Nephron (organoid): ENCODE data around the gene PSMB7.

Experiments used
- H3K27ac Mint-ChIP-seq, 3 experiments: 2 replicates each; pipeline ENCODE4 v1.8.0; 2020; ENCODE audit warnings: mixed read lengths in 3 of 3, mild to moderate bottlenecking in 2 of 3, moderate library complexity in 1 of 3
- H3K27me3 Mint-ChIP-seq: 2 replicates; pipeline ENCODE4 v1.8.0; 2021; ENCODE audit warnings: low read depth, mild to moderate bottlenecking, moderate library complexity, mixed read lengths
- H3K36me3 Mint-ChIP-seq: 2 replicates; pipeline ENCODE4 v1.8.0; 2020; ENCODE audit warnings: low read depth, mixed read lengths
- H3K4me1 Mint-ChIP-seq: 2 replicates; pipeline ENCODE4 v1.8.0; 2020; ENCODE audit warnings: mixed read lengths
- H3K4me3 Mint-ChIP-seq, 3 experiments: 2 replicates each; pipeline ENCODE4 v1.8.0; 2020; ENCODE audit warnings: mild to moderate bottlenecking in 3 of 3, mixed read lengths in 3 of 3, moderate library complexity in 2 of 3
- H3K9me3 Mint-ChIP-seq: 2 replicates; pipeline ENCODE4 v1.8.0; 2020; ENCODE audit warnings: mixed read lengths
- TF ChIP-seq, protein P1 (sequence below), 3 experiments: fragments of 200-600 bp; sonication (generic); IDR thresholded peaks; one replicate each; pipeline ENCODE4 v1.5.0; 2021; ENCODE audit warnings: antibody characterized with exemption in 3 of 3; ENCODE audit not compliant: unreplicated experiment in 3 of 3

The PSMB7 gene

DNA sequence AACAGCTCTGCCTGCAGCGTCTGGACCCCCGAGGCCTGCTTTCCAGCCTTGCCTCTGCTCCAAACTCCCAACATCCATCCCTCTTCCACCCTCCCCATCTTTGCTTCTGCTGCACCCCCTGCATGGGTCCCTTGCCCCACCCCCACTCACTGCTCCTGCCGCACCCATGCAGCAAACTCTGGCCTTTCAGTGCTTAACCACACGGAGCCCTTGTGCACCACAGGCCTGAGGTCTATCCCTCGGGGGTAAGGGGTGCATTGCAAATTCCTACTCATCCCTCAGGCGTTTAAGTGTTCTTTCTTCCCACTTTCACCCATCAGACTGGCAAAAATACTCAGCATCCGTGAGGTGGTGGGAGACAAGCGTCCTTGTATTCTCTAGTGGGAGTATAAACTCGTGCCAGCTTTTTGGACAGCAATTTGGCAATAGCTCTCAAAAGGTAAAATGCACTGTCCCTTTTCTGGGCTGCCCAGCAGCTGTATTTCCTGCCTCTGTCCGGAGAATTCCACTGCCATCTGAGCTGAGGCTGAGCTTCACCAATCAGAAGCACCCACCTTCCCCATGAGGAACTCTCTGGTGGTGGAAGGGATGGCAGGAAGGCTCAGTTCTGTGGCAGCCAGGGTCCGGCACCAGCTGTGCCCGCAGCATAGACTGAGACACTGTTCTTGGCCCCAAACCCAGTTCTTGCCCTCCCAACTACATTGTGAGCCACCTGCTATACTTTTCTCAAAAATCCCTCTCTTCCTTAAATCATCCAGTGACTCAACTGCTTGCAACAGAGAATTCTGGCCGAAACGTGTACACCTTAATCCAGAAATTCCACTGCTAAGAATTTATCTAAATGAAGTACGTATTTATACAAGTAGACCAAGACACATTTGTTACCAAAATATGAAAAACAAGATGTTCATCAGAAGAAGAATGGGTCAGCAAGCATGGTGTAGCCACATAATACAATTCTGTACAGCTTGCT lies 15.0 kb downstream of the PSMB7 start:
- Mint-ChIP-seq H3K27me3 (no peaks in the 10 kb centered on the region), H3K27ac (peak overlapping the region in 2 of 3 experiments; percentile 53 to 65), H3K4me3 (peak overlapping the region in 1 of 3 experiments; percentile 12), H3K4me1 (peaks cover 31% of the 10 kb centered on the region), H3K9me3 (no peaks in the 10 kb centered on the region), H3K36me3 (peaks cover 33% of the 10 kb centered on the region)
- TF ChIP-seq, protein P1, sequence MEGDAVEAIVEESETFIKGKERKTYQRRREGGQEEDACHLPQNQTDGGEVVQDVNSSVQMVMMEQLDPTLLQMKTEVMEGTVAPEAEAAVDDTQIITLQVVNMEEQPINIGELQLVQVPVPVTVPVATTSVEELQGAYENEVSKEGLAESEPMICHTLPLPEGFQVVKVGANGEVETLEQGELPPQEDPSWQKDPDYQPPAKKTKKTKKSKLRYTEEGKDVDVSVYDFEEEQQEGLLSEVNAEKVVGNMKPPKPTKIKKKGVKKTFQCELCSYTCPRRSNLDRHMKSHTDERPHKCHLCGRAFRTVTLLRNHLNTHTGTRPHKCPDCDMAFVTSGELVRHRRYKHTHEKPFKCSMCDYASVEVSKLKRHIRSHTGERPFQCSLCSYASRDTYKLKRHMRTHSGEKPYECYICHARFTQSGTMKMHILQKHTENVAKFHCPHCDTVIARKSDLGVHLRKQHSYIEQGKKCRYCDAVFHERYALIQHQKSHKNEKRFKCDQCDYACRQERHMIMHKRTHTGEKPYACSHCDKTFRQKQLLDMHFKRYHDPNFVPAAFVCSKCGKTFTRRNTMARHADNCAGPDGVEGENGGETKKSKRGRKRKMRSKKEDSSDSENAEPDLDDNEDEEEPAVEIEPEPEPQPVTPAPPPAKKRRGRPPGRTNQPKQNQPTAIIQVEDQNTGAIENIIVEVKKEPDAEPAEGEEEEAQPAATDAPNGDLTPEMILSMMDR (IDR thresholded peaks at IDR 0.05; ENCODE audit: unreplicated experiment in 3 of 3) = no peak

DNA sequence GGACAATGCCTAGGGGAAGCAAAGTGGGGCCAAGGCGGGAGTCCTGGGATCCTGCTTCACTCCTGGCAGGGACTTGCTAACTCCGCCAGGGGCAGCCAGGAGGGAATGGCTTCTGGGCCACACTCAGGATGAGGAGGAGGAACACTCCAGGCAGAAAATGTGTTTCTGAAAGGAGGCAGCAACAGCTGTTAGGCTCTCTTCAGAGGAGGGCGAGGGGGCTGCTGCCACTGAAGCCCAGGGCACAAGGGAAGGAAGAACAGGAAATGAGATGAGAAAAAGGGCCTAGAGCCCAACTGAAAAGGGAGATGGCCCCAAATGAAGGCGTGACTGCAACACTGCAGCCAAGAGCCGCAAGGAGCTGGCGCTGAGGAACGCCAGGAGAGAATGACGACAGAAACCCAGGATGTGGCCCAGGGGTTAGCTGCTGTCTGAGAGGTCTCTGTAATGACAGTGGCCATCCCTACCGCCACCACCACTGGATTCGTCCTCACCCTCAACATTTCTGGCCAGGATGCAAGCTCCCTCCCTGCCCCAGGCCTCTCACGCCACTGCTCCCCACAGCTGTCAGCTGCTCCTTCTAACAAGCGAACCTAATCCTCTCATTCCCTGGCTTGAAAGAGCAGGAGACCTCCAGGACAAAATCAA lies 15.8 kb downstream of the PSMB7 start:
- Mint-ChIP-seq H3K36me3 (peaks cover 33% of the 10 kb centered on the region), H3K27ac (peak overlapping the region; percentile 53 to 65 (median 65)), H3K4me3 (peak overlapping the region in 2 of 3 experiments; percentile 31 to 42), H3K4me1 (peaks cover 31% of the 10 kb centered on the region), H3K9me3 (no peaks in the 10 kb centered on the region), H3K27me3 (no peaks in the 10 kb centered on the region)
- TF ChIP-seq, protein P1 (IDR thresholded peaks at IDR 0.05; ENCODE audit: unreplicated experiment in 3 of 3) = no peak

DNA sequence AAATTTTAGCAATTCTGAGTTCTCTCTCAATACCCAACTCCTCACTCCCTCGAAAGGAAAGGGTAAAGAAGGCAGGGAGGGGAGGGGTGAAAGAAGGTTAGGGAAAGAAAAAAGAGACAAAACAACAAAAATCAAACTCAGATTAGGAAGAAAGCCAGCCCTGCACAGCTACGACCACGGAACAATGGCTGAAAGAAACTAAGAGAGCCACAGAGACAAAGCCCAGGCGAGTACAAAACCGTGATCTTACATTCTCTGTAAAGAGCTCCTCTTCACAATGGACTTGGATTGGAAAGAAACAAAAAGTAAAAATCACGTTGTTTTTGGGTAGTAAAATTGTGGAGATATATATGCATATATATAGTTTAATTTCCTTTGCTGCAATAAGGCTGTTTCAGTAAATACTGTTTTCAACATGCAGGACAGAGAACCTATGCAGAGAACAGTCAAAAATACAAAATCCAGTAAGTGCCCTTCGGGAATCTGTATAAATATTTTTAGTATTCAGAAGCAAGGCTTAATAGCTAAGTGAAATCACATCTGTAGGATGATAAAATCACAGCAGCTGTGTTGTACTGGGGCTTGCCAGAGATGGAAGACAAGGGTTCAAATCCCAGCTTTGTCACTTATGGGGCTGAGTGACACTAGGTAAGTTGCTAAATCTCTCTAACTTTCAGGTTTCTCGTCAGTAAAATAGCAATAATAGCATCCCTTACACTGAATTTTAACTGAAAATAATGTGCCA lies 16.9 kb downstream of the PSMB7 start:
- H3K27me3 Mint-ChIP-seq = no peaks in the 10 kb centered on the region
- H3K9me3 Mint-ChIP-seq = no peaks in the 10 kb centered on the region
- H3K36me3 Mint-ChIP-seq = peaks cover 29% of the 10 kb centered on the region
- H3K27ac Mint-ChIP-seq = no peak overlapping the region
- TF ChIP-seq, protein P1 (IDR thresholded peaks at IDR 0.05; ENCODE audit: unreplicated experiment in 3 of 3) = no peak
- peaks cover 31% of the 10 kb centered on the region for H3K4me1 Mint-ChIP-seq
- no peak overlapping the region for H3K4me3 Mint-ChIP-seq

DNA sequence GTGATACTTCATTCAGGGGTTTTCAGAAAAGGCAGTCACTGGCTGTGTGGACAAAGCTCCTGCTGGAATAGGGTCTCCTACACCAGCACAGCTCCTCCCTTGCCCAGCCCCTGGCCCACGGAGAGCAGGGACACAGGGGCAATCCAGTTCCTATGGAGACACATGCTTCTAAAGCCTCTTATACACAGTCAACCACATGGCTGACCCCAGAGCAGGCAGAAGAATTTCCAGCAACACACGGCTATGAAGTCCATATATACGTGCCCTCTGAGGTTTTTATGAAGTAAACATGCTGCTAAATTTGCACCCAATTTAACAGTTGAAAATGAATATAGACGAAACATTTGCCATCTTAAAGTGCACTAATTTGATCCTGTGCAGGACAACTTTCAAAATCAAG lies 19.4 kb downstream of the PSMB7 start:
- Mint-ChIP-seq H3K27me3 (peaks cover 3% of the 10 kb centered on the region), H3K27ac (no peak overlapping the region)

DNA sequence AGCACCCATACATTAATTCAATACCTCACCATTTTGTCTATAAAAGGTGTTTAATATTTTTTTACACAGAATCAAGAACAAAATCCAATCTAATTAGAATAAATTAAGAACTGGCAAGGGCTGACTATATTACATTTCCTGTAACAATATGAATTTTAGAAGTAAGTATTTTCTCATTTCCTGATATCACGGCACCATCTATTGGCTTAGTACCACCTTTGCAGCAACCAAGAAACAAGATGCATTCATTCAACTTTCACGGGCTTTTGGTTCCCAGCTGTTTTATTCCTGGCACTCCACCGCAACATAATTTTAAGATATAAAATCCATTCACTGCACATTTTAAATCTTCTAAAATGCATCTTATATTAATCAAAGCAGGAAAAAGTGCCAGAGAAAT lies 20.6 kb downstream of the PSMB7 start:
- Mint-ChIP-seq H3K4me1 (peaks cover 37% of the 10 kb centered on the region), H3K27ac (no peak overlapping the region), H3K4me3 (no peak overlapping the region), H3K27me3 (peaks cover 3% of the 10 kb centered on the region), H3K36me3 (peaks cover 18% of the 10 kb centered on the region), H3K9me3 (no peaks in the 10 kb centered on the region)
- TF ChIP-seq, protein P1 (IDR thresholded peaks at IDR 0.05; ENCODE audit: unreplicated experiment in 3 of 3) = no peak

More for the DNA sequence above, 19.4 kb downstream of the PSMB7 start:
- peaks cover 39% of the 10 kb centered on the region for H3K4me1 Mint-ChIP-seq
- H3K36me3 Mint-ChIP-seq = peaks cover 22% of the 10 kb centered on the region
- H3K9me3 Mint-ChIP-seq = no peaks in the 10 kb centered on the region
- H3K4me3 Mint-ChIP-seq = no peak overlapping the region
- TF ChIP-seq, protein P1 (IDR thresholded peaks at IDR 0.05; ENCODE audit: unreplicated experiment in 3 of 3) = no peak
